GM12865 (cell line): ENCODE measurements around the gene PRELID1.

Experiments
- DNase-seq: peaks from one replicate; pipeline ENCODE4 v3.0.0; 2010; ENCODE audit warnings: low read depth
- H3K4me3 ChIP-seq: 2 replicates; pipeline ENCODE4 v1.5.1; 2011; ENCODE audit warnings: mild to moderate bottlenecking, low read depth, low read length, control low read depth
- CTCF ChIP-seq: IDR thresholded peaks from 2 replicates; pipeline ENCODE4 v1.5.1; 2011; ENCODE audit warnings: low read length, control low read depth, low read depth, inconsistent platforms; ENCODE audit not compliant: insufficient read depth; ENCODE audit errors: missing control alignments

The PRELID1 gene

DNA sequence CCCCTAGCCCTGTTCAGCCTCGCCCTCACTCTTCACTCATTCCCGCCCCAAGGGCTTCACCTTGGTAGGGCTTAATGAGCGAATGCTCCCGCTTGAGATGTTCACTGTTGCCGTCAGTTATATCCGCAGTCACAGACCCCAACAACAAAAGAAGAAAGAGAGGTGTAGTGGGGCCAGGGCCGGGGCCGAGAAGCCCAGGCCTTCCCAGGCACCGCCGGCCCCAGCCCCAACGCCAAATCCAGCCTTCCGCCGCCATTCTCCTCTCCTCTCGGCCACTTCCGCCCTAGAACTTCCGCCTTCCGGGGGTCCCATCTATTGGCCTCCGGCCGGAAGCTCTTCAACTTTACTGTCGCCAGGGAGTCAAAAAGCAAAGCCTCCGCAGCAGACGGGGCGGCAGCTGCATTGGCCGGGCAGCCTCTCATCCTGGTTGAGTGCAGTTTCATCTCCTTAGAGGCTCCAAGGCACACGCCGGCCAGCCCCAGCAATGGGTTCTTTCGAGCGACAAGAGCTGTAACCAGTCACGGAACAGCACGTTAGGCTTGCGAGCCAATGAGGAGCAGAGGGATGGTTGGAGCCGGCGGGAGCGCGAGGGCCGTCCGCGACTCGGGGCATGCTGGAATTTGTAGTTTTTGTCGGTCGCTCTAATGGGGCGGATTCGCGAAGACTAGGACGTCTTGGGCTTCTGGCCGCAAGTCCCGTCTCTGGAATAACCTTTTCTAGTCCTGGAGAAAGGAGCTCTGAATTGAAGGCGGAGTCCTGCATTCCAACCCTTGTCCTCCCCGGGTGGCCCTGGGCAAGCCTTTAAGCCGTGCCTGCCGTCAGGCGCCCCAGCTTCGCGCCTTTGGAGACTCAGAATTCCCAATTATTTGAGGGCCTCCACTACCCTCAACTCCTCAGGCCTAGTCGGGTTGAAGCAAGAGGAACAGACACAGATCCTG, 48.1 kb downstream of the PRELID1 start, which contains the start of gene LMAN2:
Gene LMAN2, minus strand, starts transcription at position 277 of the 938 bp plus-strand sequence. Its CDS starts 21 bp downstream, at position 256.
- TF ChIP-seq CTCF, result no peak

DNA sequence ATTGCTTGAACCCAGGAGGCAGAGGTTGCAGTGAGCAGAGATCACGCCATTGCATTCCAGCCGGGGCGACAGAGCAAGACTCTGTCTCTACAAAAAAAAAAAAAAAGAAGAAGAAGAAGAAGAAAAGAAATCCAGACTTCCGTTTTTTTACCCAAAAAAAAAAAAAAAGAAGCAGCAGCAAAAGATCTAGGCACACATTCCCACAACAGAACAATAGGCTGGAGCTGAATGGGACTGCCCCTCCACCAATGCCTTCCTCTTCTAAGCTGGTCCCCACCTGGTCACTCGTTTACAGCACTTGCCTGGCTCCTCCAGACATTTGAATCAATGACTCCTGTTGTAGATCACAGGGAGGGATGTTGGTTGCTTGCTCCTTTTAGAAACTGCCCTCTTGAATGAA, 49.5 kb downstream of the PRELID1 start:
- H3K4me3 ChIP-seq, result no peak overlapping the region
- TF ChIP-seq CTCF, result no peak
- no peak for DNase-seq

More for the DNA sequence above, 48.1 kb downstream of the PRELID1 start, which contains the start of gene LMAN2:
- peak; percentile 98 for DNase-seq
- peak within 1 kb of the TSS; percentile 72 for H3K4me3 ChIP-seq

DNA sequence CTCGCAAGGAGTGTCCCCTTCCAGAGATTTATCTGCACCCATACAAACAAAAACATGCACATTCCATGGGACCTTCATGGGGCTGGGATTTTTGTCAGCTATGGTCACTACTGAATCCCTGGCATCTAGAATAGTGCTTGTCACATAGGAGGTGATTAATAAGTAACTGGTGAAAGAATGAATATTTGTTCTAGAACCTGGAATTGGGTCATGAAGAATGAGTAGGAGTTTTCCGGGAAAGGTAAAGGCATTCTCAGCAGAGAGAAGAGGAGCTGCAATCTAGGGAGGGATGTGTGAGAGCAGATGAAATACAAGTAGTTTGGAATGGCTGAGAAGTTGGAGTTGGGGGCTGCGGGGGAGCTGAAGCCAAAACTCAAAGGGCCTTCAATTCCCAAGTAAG, 50.7 kb downstream of the PRELID1 start:
- DNase-seq, result no peak
- TF ChIP-seq CTCF, result no peak
- no peak overlapping the region for H3K4me3 ChIP-seq

DNA sequence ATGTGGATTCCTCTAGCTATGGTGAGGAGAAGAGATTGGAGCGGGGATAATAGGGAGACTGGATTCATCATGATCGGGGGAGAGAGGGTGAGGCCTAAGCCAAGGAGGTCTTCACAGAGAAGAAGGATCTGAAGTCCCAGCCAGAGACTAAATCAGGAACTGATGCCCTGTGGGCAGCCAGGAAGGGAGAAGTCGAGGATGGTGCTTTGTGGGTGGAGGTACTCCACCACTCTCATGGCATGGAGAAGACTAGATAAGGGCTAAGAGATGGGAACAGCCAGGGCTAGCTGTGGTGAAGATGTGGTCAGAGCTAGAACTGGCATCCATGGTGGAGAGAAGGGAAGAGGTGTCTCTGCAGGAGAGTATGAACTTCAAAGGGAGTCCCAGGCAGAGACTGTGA, 51.1 kb downstream of the PRELID1 start:
- no peak overlapping the region for H3K4me3 ChIP-seq
- no peak for TF ChIP-seq CTCF
- no peak for DNase-seq

DNA sequence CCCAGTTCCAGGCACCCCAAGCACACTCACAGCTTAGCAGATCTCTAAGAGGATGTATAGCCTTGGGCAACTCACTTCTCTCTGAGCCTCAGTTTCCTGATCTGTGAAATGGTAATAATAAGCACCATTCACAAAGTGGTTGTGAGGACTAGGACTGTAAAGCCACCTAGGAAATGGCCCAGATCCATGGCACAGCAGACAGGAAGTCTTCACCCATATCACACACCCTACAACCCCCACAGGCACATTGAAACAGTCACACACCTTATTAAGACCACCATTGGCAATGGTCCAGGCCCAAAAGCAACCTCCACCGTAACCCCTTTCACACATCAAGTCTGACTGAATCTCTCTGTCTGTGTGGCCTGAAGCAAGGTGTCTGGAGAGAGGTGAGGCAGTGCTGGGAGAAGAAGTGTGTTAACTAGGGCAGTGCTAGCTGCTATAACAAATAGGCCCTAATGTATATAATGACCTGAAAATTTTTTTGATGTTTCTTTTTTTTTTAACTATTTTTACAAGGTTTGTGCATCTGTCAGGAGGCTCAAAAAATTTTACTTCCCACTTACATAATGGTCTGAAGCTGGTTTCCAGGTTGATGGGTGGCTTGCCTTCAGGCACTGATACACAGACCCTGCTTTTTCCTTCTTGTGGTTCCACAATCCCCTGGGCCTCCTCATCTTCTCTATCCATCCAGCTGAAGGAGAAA, 51.7 kb downstream of the PRELID1 start:
- H3K4me3 ChIP-seq, result no peak overlapping the region
- DNase-seq, result no peak
- TF ChIP-seq CTCF, result no peak

DNA sequence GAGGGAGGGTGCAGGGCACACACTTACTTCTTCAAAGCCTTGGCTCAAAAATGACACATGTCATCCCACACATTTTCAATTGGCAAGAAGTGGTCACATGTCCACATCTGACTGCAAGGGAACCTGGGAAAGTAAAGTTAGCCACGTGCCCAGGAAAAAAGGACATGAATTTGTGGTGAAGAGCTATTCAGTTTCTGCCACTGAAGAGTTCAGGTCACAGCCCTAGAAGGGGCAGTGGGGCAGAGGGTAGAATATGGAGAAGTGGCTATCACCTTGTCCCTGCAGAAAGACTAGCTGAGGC, 52.2 kb downstream of the PRELID1 start:
- TF ChIP-seq CTCF, result no peak
- DNase-seq, result no peak
- no peak overlapping the region for H3K4me3 ChIP-seq
